ENCODE results near the gene TPGS1.
A peak's percentile ranks its signal among the peaks of the same experiment; 100 is the strongest.
"Not testable (repeated sequence)": the region's sequence is repeated elsewhere in the genome, so short reads cannot be mapped to it uniquely, and the experiment has no call there.

TPGS1 gene

GRCh38 chr19:475360-475759 lies 31.9 kb upstream of the TPGS1 start:
- no peak for DNase-seq (ENCODE audit: low spot score)

DNA sequence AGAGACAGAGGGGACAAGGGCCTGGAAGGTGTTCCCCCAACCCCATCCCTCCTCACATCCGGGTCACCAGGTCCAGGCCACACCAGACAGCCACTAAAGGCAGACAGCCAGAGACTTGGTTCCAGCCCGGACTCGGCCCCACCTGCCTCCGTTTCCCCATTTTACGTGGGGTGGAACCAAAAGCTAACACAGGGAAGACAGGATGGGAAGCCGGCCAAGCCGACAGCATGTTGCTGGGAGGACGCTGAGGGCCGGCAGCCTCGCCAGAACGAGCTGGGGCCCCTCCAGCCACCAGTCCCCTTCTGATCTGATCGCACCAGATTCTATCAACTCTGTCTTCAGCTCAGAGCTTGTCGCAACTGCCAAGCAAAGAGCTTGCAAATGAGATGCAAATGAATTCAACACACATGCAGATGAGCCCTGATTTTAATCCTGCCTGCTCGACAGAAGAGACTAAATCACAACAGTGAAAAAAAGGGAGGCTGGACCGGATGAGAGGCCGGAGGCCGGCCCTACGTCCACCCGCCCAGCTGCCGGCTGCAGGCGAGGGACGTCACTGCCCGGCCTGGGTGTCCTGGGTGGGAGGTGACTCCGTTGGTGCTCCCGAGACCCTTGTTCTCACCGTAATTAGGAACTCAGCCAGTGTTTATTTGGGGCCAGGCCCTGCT lies 28.9 kb upstream of the TPGS1 start:
- DNase-seq (ENCODE audit: low spot score): no peak

DNA sequence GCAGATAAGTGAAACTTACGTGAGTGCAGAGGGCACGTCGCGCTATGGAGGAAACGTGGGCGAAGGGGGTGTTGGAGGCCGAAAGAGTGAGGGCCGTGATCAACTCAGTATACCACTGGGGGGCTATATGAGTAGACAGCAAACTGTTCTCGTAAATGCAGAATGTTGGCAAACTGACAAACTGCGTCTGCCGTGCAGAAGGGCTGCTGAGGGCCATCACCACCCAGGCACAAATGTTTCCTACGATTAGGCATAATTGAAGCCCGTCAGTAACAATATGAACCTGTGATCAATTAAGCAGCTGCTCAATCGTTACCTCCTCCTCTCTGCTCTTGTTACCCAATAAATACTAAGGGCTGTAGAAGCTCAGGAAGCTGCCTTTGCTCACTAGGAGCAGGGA lies 28.3 kb upstream of the TPGS1 start:
- no peak for DNase-seq (ENCODE audit: low spot score)

DNA sequence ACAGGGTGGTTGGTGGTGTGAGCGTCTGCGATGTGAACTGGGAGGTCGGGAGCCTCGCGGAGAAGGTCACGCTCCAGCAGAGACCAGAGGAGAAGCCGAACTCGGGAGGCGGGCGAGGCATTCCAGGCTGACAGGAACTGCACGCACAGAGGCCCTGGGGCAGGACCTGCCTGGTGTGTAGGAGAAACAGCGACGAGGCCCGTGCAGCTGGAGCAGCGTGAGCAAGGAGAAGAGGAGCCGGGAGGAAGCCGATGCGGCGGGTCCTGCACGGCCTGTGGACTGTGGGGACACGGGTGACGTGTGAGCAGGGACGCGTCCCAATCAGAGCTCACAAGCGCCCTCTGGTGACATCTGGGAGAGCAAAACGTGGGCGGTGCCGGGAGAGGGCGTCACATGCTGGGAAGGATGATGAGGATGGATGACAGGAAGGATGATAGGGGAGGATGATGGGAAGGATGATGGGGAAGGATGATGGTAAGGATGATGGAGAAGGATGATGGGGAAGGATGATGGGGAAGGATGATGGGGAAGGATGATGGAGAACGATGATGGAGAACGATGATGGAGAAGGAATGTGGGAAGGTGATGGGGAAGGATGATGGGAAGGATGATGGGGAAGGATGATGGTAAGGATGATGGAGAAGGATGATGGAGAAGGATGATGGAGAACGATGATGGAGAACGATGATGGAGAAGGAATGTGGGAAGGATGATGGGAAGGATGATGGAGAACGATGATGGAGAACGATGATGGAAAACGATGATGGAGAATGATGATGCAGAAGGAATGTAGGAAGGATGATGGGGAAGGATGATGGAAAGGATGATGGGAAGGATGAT lies 27.1 kb upstream of the TPGS1 start:
- peak; percentile 20 for DNase-seq (ENCODE audit: low spot score)

GRCh38 chr19:481100-481499 lies 26.2 kb upstream of the TPGS1 start:
- not testable (repeated sequence) for DNase-seq (ENCODE audit: low spot score)

DNA sequence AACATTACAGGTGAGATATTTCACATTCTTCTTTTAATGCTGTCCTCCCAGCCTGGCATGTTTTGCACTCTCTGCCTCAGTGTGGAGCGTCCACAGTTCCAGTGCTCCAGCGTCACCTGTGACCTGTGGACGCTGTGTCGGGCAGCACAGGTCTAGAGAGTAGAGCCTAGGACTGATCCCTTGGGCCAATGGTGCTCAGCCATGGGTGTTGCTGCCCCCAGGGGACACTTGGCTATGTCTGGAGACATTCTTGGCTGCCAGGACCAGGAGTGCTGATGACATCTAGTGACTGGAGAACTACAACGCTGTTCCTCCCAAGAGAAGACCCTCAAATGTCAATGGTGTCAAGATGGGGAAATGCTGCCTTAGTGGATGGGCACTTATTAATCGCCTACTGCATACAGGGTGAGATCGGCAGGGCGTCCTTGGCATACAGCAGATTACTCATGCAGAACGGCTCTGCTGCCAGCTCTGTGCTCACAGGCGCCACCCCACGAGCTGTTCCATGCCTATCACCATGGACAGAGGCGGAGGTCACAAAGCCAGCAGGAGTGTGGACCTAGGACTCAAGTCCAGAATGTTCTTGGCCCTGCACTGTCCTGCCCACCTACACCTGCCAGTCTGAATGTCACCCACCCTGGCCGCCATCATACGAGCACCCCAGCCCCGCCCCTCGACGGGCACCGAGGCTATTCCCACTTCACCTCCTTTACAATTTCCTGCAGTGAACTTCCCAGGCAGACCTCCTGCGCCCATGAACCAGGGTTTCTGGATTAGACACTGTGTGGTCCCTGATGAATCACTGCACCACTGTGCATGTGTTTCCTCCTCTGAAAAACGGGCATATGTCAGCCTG lies 24.9 kb upstream of the TPGS1 start:
- no peak for DNase-seq (ENCODE audit: low spot score)

DNA sequence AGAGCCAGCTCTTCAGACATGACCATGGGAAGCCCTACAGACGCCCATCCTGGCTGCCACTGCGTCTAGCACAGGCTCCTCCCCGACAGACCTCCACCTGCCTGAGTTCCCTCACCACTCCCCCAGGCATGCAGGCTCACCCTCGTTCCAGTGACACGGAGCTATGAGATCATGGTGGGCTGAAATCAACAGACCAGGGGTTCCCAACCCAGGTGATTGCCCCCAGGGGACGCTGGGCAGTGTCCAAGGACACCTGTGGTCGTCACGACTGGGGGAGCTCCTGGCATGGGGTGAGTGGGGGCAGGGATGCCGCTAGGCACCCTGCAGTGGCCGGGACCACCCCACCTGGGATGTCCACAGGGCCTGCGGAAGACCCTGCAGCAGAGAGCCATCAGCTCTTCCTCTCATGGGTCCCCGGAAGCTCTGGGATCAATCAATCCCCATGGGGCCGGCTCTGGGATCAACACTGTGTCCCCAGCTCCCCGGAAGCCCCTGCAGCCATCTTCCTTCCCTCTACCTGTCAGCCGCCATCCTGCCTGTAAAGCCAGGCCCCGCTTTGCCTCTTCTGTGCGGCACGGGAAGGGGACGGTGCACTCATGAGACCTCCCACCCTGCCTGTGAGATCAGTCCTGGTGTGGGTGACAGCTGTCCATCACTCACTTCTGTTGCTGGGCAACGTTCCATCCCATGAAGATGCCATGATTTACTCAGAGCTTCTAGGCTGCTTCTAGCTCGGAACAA lies 23.8 kb upstream of the TPGS1 start:
- DNase-seq (ENCODE audit: low spot score): no peak

DNA sequence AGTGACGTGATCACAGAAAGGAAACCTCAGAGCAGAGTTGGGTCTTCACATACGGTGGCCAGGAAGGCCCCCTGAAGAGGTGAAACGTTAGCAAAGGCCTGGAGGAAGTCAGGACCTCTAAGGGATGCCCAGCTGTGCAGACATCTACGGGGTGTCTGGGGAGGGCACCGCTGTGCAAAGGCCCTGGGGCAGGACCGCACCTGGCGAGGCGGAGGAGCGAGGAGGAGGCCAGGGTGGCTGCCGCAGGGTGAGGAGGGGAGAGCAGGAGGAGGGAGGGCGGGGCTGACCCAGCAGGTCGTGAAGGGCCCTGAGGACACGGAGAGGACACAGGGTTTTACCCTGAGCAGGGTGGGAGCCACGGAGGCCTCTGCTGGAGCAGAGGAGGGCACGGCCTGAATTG lies 22.8 kb upstream of the TPGS1 start:
- no peak for DNase-seq (ENCODE audit: low spot score)

GRCh38 chr19:485077-485476 lies 22.2 kb upstream of the TPGS1 start:
- DNase-seq (ENCODE audit: low spot score): no peak

DNA sequence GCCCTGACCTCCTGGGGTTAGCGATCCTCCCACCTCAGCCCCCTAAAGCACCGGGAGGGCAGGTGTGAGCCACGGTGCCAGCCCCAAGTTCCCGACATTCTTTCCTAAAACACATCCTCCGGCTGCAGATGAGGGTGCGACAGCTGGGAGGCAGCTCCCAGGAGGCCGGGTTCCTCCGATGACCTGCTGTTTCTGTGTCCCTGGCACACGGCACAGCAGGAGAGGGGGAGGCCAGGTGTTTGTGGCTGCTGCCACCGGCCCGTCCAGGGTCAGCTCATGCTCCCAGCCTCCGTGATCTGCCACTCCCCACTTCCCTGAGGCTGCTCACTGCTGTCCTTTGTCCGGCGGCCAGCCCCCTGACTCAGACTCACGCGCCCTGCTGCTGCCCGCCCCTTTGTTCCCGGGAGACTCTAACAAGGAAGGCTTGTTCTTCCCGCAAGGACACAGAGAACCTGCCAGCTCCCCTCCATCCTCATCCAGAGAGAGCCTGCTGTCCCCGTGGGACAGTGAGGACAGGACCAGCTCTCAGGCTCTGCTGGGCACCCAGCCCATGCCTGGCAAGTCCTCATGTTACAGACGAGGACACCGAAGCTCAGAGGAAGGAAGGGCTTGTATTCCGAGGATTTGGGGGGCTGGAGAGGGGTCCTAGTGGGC lies 21.6 kb upstream of the TPGS1 start:
- peak; percentile 79 for DNase-seq (ENCODE audit: low spot score)

- DNase-seq (ENCODE audit: low spot score): peak; percentile 82
Observed at GRCh38 chr19:488505-489417, 18.5 kb upstream of the TPGS1 start.

- no peak for DNase-seq (ENCODE audit: low spot score)
Observed at GRCh38 chr19:489418-490196, 17.7 kb upstream of the TPGS1 start.

DNA sequence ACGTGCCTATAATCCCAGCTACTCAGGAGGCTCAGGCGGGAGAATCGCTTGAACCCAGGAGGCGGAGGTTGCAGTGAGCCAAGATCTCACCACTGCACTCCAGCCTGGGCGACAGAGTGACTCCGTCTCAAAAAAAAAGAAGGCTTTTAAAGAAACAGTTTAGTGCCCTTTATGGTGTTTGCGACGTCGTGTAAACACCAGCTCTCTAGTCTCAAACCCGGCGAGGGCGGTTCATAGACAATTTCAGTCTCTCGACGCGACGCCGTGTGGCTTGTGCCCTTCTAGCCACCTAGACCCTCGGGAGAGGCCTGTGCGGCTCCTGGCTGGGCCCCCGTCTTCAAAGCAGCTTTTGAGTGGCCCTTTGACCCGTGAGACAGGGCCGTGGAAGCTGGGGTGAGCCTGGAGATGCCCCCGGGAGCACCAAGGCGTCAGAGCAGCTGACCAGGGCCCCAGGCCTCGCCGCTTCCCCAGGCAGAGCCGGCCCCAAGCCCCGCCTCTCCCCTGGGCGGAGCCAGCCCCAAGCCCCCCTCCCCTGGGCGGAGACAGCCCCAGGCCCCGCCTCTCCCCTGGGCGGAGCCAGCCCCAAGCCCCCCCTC lies 16.1 kb upstream of the TPGS1 start:
- DNase-seq (ENCODE audit: low spot score): no peak

DNA sequence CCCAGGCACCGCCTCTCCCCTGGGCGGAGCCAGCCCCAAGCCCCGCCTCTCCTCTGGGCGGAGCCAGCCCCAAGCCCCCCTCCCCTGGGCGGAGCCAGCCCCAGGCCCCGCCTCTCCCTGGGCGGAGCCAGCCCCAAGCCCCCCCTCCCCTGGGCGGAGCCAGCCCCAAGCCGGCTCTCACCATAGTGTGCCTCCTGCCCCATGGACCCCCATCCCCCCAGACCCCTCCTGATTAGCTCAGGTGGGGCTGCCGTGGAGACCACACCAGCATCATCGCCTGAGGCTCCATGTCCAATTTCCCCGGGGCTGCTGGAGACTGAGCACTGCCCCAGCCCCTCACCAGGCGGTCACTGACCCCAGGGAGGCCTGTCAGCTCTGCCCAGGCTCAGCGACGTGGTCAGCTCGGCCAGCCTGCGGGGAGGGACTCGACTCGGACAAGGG lies 15.2 kb upstream of the TPGS1 start:
- DNase-seq (ENCODE audit: low spot score): no peak

GRCh38 chr19:493391-494170 lies 13.7 kb upstream of the TPGS1 start:
- DNase-seq (ENCODE audit: low spot score): no peak

GRCh38 chr19:494171-495080 lies 12.9 kb upstream of the TPGS1 start:
- no peak for DNase-seq (ENCODE audit: low spot score)

- DNase-seq (ENCODE audit: low spot score): no peak
Observed at GRCh38 chr19:495081-495401, 12.3 kb upstream of the TPGS1 start.

All from COLO829 (cell line).